NB4 (cell line): Measurements from ENCODE around the gene AP3B1.
"Not testable (repeated sequence)": the region's sequence is repeated elsewhere in the genome, so short reads cannot be mapped to it uniquely, and the experiment has no call there.

Experiments
- DNase-seq: peaks from one replicate; pipeline ENCODE4 v3.0.0; 2010; ENCODE audit warnings: low read depth
- H3K4me3 ChIP-seq: one replicate; pipeline ENCODE4 v1.5.1; 2011; ENCODE audit warnings: mild to moderate bottlenecking, low read depth, low read length, moderate library complexity
- MYC ChIP-seq: IDR thresholded peaks from 2 replicates; pipeline ENCODE4 v1.6.1; 2011; ENCODE audit warnings: low read depth, low read length
- POLR2A ChIP-seq: IDR thresholded peaks from 2 replicates; pipeline ENCODE4 v1.6.1; 2011; ENCODE audit warnings: mild to moderate bottlenecking; ENCODE audit not compliant: insufficient read length; ENCODE audit errors: extremely low read depth
- TF ChIP-seq, protein P1 (sequence below): IDR thresholded peaks from one replicate; pipeline ENCODE4 v1.5.1; 2012; ENCODE audit warnings: low read depth, low read length
- TF ChIP-seq, protein P2 (sequence below): IDR thresholded peaks from 2 replicates; pipeline ENCODE4 v1.6.1; 2011; ENCODE audit warnings: low read depth, low read length

The AP3B1 gene

DNA sequence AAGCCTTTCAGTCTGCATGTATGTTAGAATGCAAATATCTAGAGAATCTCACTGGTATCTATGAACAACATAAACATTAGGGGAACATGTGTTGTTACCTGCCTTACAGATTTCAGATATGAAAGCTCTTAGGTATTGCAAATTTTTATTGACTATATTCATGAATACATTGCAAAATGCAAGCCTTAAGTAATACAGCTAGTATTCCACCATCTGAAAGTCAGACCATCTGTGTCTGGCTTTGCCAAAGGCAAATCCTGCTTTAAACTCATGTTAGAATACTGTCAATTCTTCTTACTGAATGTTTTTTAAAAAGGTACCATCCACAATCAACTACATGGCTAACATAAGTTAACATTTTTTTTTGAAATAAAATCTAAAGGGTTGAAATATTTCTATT is 215.6 kb downstream of the AP3B1 start:
- H3K4me3 ChIP-seq: no peak overlapping the region
- no peak for DNase-seq
- TF ChIP-seq, protein P1, sequence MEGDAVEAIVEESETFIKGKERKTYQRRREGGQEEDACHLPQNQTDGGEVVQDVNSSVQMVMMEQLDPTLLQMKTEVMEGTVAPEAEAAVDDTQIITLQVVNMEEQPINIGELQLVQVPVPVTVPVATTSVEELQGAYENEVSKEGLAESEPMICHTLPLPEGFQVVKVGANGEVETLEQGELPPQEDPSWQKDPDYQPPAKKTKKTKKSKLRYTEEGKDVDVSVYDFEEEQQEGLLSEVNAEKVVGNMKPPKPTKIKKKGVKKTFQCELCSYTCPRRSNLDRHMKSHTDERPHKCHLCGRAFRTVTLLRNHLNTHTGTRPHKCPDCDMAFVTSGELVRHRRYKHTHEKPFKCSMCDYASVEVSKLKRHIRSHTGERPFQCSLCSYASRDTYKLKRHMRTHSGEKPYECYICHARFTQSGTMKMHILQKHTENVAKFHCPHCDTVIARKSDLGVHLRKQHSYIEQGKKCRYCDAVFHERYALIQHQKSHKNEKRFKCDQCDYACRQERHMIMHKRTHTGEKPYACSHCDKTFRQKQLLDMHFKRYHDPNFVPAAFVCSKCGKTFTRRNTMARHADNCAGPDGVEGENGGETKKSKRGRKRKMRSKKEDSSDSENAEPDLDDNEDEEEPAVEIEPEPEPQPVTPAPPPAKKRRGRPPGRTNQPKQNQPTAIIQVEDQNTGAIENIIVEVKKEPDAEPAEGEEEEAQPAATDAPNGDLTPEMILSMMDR: no peak
- TF ChIP-seq POLR2A (no peak), MYC (no peak)
- TF ChIP-seq, protein P2, sequence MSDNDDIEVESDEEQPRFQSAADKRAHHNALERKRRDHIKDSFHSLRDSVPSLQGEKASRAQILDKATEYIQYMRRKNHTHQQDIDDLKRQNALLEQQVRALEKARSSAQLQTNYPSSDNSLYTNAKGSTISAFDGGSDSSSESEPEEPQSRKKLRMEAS: no peak

DNA sequence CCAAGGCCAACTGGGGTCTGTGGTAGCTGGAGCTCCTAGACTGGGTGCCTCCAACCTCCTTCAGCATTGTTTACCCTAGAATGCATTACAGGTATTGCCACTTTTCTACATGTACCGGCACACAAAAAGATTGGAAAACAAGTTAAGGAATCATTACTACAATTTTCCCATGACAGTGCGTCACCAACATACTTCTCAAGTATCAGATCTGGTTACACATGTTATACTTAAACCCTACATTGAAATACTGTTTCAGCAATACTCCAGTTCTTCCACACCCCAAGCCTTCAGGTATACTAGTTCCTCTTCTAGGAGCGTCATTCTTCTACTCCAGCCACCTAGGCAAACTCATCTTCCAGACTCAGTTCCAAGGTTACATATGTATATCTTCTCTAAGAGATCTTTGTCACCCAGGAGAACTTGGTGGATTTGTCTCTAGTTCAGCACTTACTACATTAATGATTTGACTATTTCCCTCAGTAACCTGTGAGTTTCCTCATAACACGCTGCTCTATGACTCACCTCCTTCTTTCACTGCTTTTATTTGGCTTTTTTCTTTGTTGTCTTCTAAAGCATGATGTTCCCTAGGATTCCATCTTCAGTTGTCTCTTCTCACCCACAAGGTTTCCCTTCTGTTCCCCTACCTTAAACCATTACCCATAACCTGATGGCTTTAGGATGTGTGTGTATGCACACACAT is 217.0 kb downstream of the AP3B1 start:
- TF ChIP-seq, protein P1: no peak
- TF ChIP-seq MYC (no peak), POLR2A (no peak)
- TF ChIP-seq, protein P2: no peak
- DNase-seq: no peak
- no peak overlapping the region for H3K4me3 ChIP-seq

DNA sequence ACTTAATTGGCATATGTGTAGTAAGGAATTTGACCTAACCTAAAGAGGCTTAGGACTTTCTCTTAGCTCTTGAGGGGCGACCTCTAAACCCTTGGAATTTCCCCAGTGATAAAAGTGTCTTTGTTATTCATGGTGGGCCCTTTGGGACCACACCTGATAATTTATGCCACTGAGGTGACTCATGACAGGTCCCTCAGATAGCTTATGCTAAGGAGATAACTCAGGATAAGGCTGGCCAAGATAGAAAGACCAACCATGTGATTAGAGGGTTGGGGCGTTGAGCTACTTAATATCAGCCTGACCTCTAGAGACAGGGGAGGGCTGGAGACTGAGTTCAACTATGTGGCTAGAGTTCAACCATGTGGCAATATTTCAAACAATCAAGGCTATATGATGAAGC is 218.1 kb downstream of the AP3B1 start:
- DNase-seq: no peak
- H3K4me3 ChIP-seq: no peak overlapping the region
- TF ChIP-seq, protein P1: no peak
- TF ChIP-seq POLR2A (no peak), MYC (no peak)
- TF ChIP-seq, protein P2: no peak

DNA sequence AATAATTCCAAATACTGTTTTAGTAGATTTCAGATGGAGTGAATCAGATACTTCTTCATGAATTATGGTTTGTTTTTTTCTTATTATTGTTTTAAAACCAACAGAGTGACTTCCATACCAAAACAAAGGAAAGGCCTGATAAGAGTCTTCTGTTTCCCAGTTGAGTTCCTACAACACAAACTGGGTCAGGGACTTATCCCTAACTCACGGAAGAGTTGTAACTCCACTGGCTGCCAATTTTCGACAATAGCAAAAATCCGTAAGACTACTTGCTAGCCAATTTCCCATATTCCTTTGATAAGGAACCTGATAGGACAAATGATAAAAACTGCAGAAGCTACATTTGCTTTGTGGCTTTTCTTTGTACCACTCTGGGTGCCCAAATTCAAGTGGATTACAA is 219.2 kb downstream of the AP3B1 start:
- DNase-seq: no peak
- TF ChIP-seq, protein P2: no peak
- TF ChIP-seq MYC (no peak), POLR2A (no peak)
- TF ChIP-seq, protein P1: no peak
- H3K4me3 ChIP-seq: no peak overlapping the region

DNA sequence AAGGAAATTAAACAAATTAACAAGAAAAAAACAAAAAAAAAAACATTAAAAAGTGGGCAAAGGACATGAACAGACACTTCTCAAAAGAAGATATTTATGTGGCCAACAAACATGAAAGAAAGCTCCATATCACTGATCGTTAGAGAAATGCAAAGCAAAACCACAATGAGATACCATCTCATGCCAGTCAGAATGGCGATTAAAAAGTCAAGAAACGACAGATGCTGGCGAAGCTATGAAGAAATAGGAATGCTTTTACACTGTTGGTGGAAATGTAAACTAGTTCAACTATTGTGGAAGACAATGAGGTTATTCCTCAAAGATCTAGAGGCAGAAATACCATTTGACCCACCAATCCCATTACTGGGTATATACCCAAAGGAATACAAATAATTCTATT is 223.8 kb downstream of the AP3B1 start:
- DNase-seq, H3K4me3 ChIP-seq: not testable (repeated sequence)

DNA sequence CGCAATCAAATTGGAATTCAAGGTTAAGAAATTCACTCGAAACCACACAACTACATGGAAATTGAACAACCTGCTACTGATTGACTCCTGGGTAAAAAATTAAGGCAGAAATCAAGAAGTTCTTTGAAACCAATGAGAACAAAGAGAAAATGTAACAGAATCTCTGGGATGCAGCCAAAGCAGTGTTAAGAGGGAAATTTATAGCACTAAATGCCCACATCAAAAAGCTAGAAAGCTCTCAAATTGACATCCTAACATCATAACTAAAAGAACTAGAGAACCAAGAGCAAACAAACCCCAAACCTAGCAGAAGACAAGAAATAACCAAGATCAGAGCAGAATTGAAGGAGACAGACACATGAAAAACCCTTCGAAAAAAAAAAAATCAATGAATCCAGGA is 226.9 kb downstream of the AP3B1 start:
- H3K4me3 ChIP-seq, DNase-seq: not testable (repeated sequence)

DNA sequence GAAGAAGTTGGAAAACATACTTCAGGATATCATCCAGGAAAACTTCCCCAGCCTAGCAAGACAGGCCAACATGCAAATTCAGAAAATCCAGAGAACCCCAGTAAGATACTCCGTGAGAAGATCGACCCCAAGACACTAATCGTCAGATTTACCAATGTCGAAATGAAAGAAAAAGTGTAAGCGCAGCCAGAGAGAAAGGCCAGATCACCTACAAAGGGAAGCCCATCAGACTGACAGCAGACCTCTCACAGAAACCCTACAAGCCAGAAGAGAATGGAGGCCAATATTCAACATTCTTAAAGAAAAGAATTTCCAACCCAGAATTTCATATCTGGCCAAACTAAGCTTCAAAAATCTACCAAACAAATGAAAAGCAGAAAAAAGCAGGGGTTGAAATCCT is 227.8 kb downstream of the AP3B1 start:
- DNase-seq, H3K4me3 ChIP-seq: not testable (repeated sequence)
